Pons (tissue), 1 donor: Measurements from ENCODE around the gene CNTN6.
A peak's percentile ranks its signal among the peaks of the same experiment; 100 is the strongest.
"Not testable (repeated sequence)": the region's sequence is repeated elsewhere in the genome, so short reads cannot be mapped to it uniquely, and the experiment has no call there.

Experiments
- DNase-seq: peaks from one replicate; pipeline ENCODE4 v3.0.0-alpha.2; 2016; ENCODE audit warnings: low spot score

Gene CNTN6

GRCh38 chr3:1287815-1288214 lies 195.0 kb downstream of the CNTN6 start:
- no peak for DNase-seq

DNA sequence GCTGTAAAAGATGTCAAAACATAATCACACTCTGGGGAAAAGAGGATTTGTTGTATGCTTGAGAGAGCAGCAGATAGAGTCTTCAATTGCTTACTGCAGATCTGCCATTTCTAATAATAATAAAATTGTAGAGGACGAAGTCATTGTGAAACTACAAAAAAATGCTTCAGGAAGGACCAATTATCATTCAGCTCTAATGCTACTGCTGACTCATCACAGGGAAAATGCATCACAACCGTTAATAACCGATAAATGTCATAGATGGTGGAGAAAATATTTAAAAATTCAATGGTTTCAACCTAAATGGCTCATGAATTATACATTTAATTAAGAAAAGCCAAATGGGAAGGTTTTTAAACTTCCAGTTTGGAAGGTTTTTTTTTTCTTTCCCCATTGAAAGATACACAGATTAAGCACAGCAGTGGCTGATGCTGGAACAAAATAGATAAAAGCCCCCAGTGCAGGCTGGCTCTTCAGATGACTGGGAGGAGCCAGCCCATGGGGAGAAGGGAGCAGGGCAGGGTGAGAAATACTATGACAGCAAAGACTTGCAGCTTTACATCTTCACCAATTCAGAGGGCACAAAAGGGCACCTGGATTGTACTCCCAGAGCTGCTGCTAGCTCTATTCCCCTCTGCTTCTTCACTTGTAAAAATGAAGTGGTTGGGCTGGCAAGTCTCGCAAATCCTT lies 196.1 kb downstream of the CNTN6 start:
- DNase-seq, result no peak

- DNase-seq, result no peak
Observed at GRCh38 chr3:1292571-1293071, 199.8 kb downstream of the CNTN6 start.

- no peak for DNase-seq
Observed at GRCh38 chr3:1294586-1294985, 201.8 kb downstream of the CNTN6 start.

- DNase-seq, result no peak
Observed at GRCh38 chr3:1318296-1319005, 225.6 kb downstream of the CNTN6 start.

DNA sequence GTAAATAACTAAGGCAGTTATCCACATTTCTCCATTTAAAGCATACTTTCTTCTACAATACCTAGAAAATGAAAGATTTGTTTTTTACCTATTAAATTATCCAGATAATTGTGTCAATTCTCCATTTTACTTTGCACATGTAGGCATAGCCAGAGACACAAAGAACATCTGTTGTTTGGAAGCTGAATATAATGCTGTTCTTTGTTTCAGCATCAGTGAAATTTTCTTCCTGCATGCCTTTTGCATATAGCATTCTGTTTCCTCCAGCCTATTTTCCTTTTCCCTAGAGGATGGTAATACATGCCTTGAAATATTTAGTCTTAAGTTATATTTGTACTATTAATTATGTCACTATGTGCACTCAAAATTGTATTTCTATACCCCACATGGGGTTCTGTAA lies 233.7 kb downstream of the CNTN6 start:
- DNase-seq, result peak; percentile 70

GRCh38 chr3:1330107-1330506 lies 237.3 kb downstream of the CNTN6 start:
- no peak for DNase-seq

- DNase-seq, result peak; percentile 32
Observed at GRCh38 chr3:1346386-1346785, 253.6 kb downstream of the CNTN6 start.

DNA sequence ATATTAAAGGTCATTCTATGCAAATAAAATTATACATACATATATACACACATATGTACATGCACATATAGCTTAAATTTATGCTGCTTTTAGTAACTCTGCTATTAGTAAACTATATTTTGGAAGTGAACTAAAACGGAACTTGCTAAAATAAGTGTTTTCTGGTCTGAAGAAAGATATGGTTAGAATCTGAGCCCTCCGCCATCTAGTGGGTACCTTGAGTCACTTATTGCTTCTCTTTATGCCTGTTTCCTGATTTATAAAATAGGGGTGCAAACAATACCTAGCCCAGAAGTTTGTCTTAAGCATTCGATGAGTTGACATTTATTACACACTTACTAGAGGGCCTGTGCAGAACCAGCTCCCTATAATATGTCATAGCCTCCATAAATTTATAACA lies 255.7 kb downstream of the CNTN6 start:
- DNase-seq, result no peak

DNA sequence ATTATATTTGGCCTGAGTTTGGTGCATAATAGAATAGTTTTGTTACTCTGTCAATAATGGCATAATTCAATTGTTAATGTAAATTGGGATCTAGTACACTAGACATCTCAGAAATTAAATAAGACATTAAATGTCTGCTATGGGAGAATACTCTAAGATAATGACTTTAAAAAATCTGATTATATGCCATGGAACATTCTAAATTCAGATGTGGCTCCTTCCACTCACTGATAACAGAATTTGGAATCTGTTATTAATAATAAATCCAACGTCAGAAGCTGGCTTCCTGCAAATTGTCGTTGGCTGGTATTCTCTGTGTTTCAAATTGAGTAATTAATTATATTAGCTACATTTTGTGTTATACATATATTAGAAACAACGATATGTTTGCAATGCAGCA lies 258.1 kb downstream of the CNTN6 start:
- no peak for DNase-seq

GRCh38 chr3:1355691-1356090 lies 262.9 kb downstream of the CNTN6 start:
- no peak for DNase-seq

DNA sequence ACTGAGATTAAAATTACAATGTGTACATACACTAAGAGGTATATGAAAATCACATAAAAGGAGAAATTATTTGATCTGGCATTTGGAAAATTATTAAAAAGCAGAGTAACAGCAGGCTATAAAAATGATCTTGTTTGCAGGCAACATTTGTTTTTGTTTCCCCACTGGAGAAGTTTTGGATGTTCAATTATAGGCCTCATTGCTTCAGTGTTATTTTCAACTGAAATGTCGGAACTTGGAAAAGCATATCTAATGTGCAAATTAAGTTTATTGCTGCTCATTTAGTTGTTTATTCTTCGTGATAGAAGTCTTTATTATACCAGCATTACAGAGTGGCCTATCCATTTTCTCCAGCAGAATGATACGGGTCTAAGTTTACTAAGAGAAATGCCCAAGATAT lies 263.3 kb downstream of the CNTN6 start:
- no peak for DNase-seq

GRCh38 chr3:1365528-1365927 lies 272.7 kb downstream of the CNTN6 start:
- DNase-seq, result no peak

DNA sequence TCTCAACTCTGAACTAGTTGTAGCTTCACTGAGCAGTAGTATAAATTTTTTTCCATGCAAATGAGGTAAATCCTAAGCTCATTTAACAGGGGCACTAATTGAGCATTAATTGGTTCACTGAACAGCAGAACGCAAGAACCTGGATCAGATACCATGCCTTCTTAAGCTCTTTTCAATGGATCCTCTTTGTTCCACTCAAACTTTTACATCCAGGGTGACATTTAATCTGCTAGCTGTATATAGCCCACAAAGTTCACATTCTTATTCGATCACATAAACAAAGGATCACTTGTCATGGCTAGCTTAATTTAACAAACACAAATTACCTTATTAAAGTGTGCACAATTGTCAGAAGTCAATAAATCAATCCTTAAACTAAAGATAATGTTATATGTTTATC lies 281.6 kb downstream of the CNTN6 start:
- no peak for DNase-seq

- DNase-seq, result no peak
Observed at GRCh38 chr3:1375145-1375544, 282.3 kb downstream of the CNTN6 start.

DNA sequence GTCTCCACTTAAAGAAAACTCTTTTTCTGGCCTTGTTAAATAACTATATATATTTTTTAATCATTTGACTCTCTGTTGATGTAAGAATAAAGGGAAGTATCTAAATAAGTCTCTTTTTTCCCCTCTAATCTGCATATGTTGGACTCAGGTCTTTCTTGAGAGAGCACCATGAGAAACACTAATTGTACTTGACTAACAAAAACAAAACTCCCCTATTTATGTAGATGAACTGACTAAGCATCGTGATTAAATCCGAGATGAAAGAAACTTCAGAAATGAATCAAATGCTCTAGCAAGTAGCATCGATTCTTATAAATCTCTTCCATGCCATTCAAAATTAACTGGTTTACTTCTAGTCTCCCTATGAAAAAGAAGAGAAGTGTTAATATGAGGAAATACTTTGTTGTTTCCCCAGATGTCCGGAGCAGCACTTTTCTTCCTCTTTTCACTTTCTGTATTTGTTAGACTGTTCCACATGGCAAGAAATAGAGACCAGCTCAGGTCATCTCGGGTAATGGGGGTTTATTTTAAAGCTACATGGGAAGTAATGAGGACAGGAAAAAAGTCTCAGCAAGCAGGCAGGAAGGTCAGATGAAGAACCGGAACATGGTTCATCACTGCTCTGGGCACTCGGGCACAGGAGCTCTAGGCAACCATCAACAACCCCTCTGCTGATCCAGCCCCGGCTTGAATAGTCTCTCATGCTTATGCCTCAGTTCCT lies 288.3 kb downstream of the CNTN6 start:
- peak; percentile 92 for DNase-seq

GRCh38 chr3:1381647-1382036 lies 288.8 kb downstream of the CNTN6 start:
- DNase-seq, result no peak

DNA sequence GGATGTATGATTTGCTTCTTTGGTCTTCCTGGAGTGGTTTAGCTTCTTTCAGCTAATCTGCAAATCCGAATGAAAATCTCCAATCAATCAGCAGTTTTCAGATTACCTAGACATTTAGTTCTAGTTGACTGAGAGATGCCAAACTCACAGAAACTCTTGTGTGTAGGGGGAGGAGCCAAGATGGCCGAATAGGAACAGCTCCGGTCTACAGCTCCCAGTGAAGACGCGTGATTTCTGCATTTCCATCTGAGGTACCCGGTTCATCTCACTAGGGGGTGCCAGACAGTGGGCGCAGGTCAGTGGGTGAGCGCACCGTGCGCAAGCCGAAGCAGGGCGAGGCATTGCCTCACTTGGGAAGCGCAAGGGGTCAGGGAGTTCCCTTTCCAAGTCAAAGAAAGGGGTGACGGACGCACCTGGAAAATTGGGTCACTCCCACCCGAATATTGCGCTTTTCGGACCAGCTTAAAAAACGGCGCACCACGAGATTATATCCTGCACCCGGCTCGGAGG lies 294.6 kb downstream of the CNTN6 start:
- DNase-seq, result not testable (repeated sequence)

- no peak for DNase-seq
Observed at GRCh38 chr3:1394188-1394587, 301.4 kb downstream of the CNTN6 start.

DNA sequence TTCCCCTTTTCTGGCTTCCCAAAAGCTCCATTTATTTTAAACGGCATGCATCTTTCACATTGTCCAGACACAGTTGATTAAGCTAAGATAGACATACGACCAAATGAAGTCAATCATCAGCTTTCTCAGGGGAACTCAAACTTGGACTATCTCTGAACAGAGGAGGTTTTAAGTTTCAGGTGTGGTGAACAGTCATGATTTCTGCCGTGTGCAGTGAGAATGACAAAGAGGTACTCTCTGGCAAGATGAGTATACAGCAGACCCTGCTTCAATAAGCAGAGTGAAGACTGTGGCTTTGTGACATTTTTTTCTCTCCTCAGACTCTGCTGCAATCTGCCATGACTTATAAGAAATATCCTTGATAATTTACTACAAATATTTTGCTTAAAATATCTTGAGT lies 307.7 kb downstream of the CNTN6 start:
- DNase-seq, result no peak

GRCh38 chr3:1404270-1404962 lies 311.6 kb downstream of the CNTN6 start:
- DNase-seq, result peak; percentile 62

- DNase-seq, result no peak
Observed at GRCh38 chr3:1406250-1406649, 313.4 kb downstream of the CNTN6 start.
